NCI-H2081 treated with DMSO at 0.1 percent for 48 hours (cell line): ENCODE data around the gene PDK2.
"Not testable (repeated sequence)": the region's sequence is repeated elsewhere in the genome, so short reads cannot be mapped to it uniquely, and the experiment has no call there.

Experiments
- DNase-seq: peaks from one replicate; lab custom pipeline; 2025; lab: John Stamatoyannopoulos, UW

The PDK2 gene

GRCh38 chr17:50058296-50058953, 36.7 kb upstream of the PDK2 start:
- no peak for DNase-seq

- no peak for DNase-seq
These were observed 35.9 kb upstream of the PDK2 start for GRCh38 chr17:50059256-50059655.

- DNase-seq = no peak
These were observed 35.3 kb upstream of the PDK2 start for GRCh38 chr17:50059759-50060273.

GRCh38 chr17:50060951-50061712, 34.0 kb upstream of the PDK2 start:
- DNase-seq = no peak

GRCh38 chr17:50061713-50062045, 33.5 kb upstream of the PDK2 start:
- DNase-seq = not testable (repeated sequence)

GRCh38 chr17:50062293-50063243, 32.6 kb upstream of the PDK2 start:
- DNase-seq = no peak

- DNase-seq = no peak
These were observed 31.4 kb upstream of the PDK2 start for GRCh38 chr17:50063561-50064252.

GRCh38 chr17:50064253-50065001, 30.7 kb upstream of the PDK2 start:
- no peak for DNase-seq

GRCh38 chr17:50065056-50065455, 30.1 kb upstream of the PDK2 start:
- no peak for DNase-seq

GRCh38 chr17:50066995-50067394, 28.2 kb upstream of the PDK2 start:
- DNase-seq = no peak

GRCh38 chr17:50067996-50068395, 27.2 kb upstream of the PDK2 start:
- DNase-seq = no peak

GRCh38 chr17:50070908-50071680, 24.1 kb upstream of the PDK2 start:
- DNase-seq = no peak

- no peak for DNase-seq
These were observed 23.5 kb upstream of the PDK2 start for GRCh38 chr17:50071692-50072091.

GRCh38 chr17:50072130-50072529, 23.0 kb upstream of the PDK2 start:
- no peak for DNase-seq

- DNase-seq = no peak
These were observed 22.2 kb upstream of the PDK2 start for GRCh38 chr17:50072925-50073324.

- no peak for DNase-seq
These were observed 20.9 kb upstream of the PDK2 start for GRCh38 chr17:50074227-50074626.

GRCh38 chr17:50075446-50076032, 19.6 kb upstream of the PDK2 start:
- DNase-seq = no peak

- DNase-seq = no peak
These were observed 18.9 kb upstream of the PDK2 start for GRCh38 chr17:50076221-50076590.

- no peak for DNase-seq
These were observed 18.4 kb upstream of the PDK2 start for GRCh38 chr17:50076591-50077235.
